SK-N-MC (cell line): ENCODE results near the gene HADHB.

Source experiments
- EZH2 ChIP-seq: fragments of 200-600 bp; sonication (generic); IDR thresholded peaks from one replicate; pipeline ENCODE4 v1.6.1; 2017; ENCODE audit warnings: antibody characterized with exemption
- POLR2AphosphoS5 ChIP-seq: IDR thresholded peaks from 2 replicates; pipeline ENCODE4 v1.6.1; 2012; ENCODE audit warnings: mild to moderate bottlenecking, low read depth, low read length, borderline replicate concordance

- TF ChIP-seq EZH2: no peak
- no peak for TF ChIP-seq POLR2AphosphoS5
Measured at GRCh38 chr2:26224095-26224494, 20.6 kb upstream of the HADHB start.
